ENCODE measurements around the gene EBP. TPM values are rescaled to one million over a fixed set of nuclear protein-coding genes. Genes with fewer than 3 reads are reported as not detected.

Gene EBP
- total RNA-seq, 2 experiments from 2014 or later: 38.1 to 41.1 TPM

GRCh38 chrX:48558271-48558670, 36.7 kb downstream of the EBP start:
- H3K4me1 Mint-ChIP-seq (ENCODE audit: low read depth): no peaks in the 10 kb centered on the region
- intact Hi-C loops (cut with DNase I, micrococcal nuclease): no loop called here
- CTCF ChIA-PET: no interaction called here
- Histone ChIP-seq H3K27me3 (ENCODE audit: control insufficient read depth in 1 of 2, insufficient read depth in 2 of 2, low read length in 2 of 2) (no peaks in the 10 kb centered on the region), H3K4me3 (ENCODE audit: low read length) (no peak overlapping the region), H3K27ac (ENCODE audit: low read depth in 1 of 2, low read length in 2 of 2) (no peak overlapping the region), H3K36me3 (ENCODE audit: insufficient read depth, low read length) (peaks cover 40% of the 10 kb centered on the region), H3K9me3 (ENCODE audit: control insufficient read depth in 1 of 2, insufficient read depth in 1 of 2, low read length in 2 of 2) (no peaks in the 10 kb centered on the region), H3K4me1 (ENCODE audit: insufficient read depth, low read length) (no peaks in the 10 kb centered on the region)
- DNase-seq (no peak), ATAC-seq (ENCODE audit: poor library complexity) (no peak)
- H3K27ac Mint-ChIP-seq: no peak overlapping the region
- no peak overlapping the region for H3K4me3 Mint-ChIP-seq
- POLR2A ChIA-PET: no interaction called here
- TF ChIP-seq CTCF (IDR thresholded peaks at IDR 0.05): no peak
- no peaks in the 10 kb centered on the region for H3K27me3 Mint-ChIP-seq
- H3K36me3 Mint-ChIP-seq (ENCODE audit: low read depth): peaks cover 59% of the 10 kb centered on the region
- no peaks in the 10 kb centered on the region for H3K9me3 Mint-ChIP-seq

GRCh38 chrX:48559636-48560035, 38.0 kb downstream of the EBP start:
- no peak for DNase-seq
- intact Hi-C loops (cut with DNase I, micrococcal nuclease): no loop called here
- POLR2A ChIA-PET: no interaction called here
- no peaks in the 10 kb centered on the region for H3K9me3 Mint-ChIP-seq
- no peaks in the 10 kb centered on the region for H3K9me3 ChIP-seq (ENCODE audit: control insufficient read depth in 1 of 2, insufficient read depth in 1 of 2, low read length in 2 of 2)
- peaks cover 40% of the 10 kb centered on the region for H3K36me3 ChIP-seq (ENCODE audit: insufficient read depth, low read length)
- no peak overlapping the region for H3K4me3 Mint-ChIP-seq
- H3K36me3 Mint-ChIP-seq (ENCODE audit: low read depth): peaks cover 57% of the 10 kb centered on the region
- H3K4me1 Mint-ChIP-seq (ENCODE audit: low read depth): no peaks in the 10 kb centered on the region
- H3K27ac ChIP-seq (ENCODE audit: low read depth in 1 of 2, low read length in 2 of 2): no peak overlapping the region
- ATAC-seq (ENCODE audit: poor library complexity): no peak
- H3K27me3 Mint-ChIP-seq: no peaks in the 10 kb centered on the region
- CTCF ChIA-PET: no interaction called here
- no peaks in the 10 kb centered on the region for H3K27me3 ChIP-seq (ENCODE audit: control insufficient read depth in 1 of 2, insufficient read depth in 2 of 2, low read length in 2 of 2)
- H3K4me1 ChIP-seq (ENCODE audit: insufficient read depth, low read length): no peaks in the 10 kb centered on the region
- H3K4me3 ChIP-seq (ENCODE audit: low read length): no peak overlapping the region
- TF ChIP-seq CTCF (IDR thresholded peaks at IDR 0.05): no peak
- H3K27ac Mint-ChIP-seq: no peak overlapping the region

- H3K27me3 Mint-ChIP-seq: no peaks in the 10 kb centered on the region
- POLR2A ChIA-PET: no interaction called here
- intact Hi-C loops (cut with DNase I, micrococcal nuclease): no loop called here
Measured at GRCh38 chrX:48560056-48560455, 38.4 kb downstream of the EBP start.

More at GRCh38 chrX:48560056-48560455, 38.4 kb downstream of the EBP start:
- Histone ChIP-seq H3K27ac (ENCODE audit: low read depth in 1 of 2, low read length in 2 of 2) (no peak overlapping the region), H3K4me1 (ENCODE audit: insufficient read depth, low read length) (no peaks in the 10 kb centered on the region), H3K27me3 (ENCODE audit: control insufficient read depth in 1 of 2, insufficient read depth in 2 of 2, low read length in 2 of 2) (no peaks in the 10 kb centered on the region), H3K36me3 (ENCODE audit: insufficient read depth, low read length) (peaks cover 36% of the 10 kb centered on the region), H3K9me3 (ENCODE audit: control insufficient read depth in 1 of 2, insufficient read depth in 1 of 2, low read length in 2 of 2) (no peaks in the 10 kb centered on the region), H3K4me3 (ENCODE audit: low read length) (no peak overlapping the region)
- ATAC-seq (ENCODE audit: poor library complexity) (no peak), DNase-seq (no peak)
- H3K27ac Mint-ChIP-seq: no peak overlapping the region
- H3K36me3 Mint-ChIP-seq (ENCODE audit: low read depth): peaks cover 53% of the 10 kb centered on the region
- no peak overlapping the region for H3K4me3 Mint-ChIP-seq
- H3K9me3 Mint-ChIP-seq: no peaks in the 10 kb centered on the region
- no peaks in the 10 kb centered on the region for H3K4me1 Mint-ChIP-seq (ENCODE audit: low read depth)
- CTCF ChIA-PET: no interaction called here
- no peak for TF ChIP-seq CTCF (IDR thresholded peaks at IDR 0.05)

Measured in CD4-positive, alpha-beta T cell (primary cell).